ENCODE data around the gene GPR32. TPM values are rescaled to one million over a fixed set of nuclear protein-coding genes. Genes with fewer than 3 reads are reported as not detected.
"Not testable (repeated sequence)": the region's sequence is repeated elsewhere in the genome, so short reads cannot be mapped to it uniquely, and the experiment has no call there.

Gene GPR32
- total and polyA plus RNA-seq, 2 of the 8 experiments (the other 6 are each of a cell fraction or from before 2014, with no cell fraction given): not detected

DNA sequence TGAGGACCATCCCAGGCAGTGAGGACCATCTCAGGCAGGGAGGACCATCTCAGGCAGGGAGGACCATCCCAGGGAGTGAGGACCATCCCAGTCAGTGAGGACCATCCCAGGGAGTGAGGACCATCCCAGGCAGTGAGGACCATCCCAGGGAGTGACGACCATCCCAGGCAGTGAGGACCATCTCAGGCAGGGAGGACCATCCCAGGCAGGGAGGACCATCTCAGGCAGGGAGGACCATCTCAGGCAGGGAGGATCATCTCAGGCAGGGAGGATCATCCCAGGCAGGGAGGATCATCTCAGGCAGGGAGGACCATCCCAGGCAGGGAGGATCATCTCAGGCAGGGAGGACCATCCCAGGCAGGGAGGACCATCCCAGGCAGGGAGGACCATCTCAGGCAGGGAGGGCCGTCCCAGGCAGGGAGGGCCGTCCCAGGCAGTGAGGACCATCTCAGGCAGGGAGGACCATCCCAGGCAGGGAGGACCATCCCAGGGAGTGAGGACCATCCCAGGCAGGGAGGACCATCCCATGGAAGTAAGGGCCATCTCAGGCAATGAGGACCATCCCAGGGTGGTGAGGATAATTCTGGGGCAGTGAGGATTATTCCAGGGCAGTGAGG is 41.5 kb downstream of the GPR32 start:
- H2BK5ac ChIP-seq (ENCODE audit: low read depth, low read length); DNase-seq (ENCODE audit: low read depth in 1 of 2, low spot score in 2 of 2); H3K27ac ChIP-seq (ENCODE audit: low read depth, low read length); H4K8ac ChIP-seq (ENCODE audit: extremely low read depth, insufficient read depth, low read length); H2BK12ac ChIP-seq (ENCODE audit: low read depth, low read length); H3K18ac ChIP-seq (ENCODE audit: extremely low read depth, low read length); H2BK120ac ChIP-seq (replicated peaks; ENCODE audit: low read depth, low read length); H3K9ac ChIP-seq (replicated peaks in 1 of 4; ENCODE audit: extremely low read depth in 1 of 4, low read depth in 3 of 4, low read length in 3 of 4); H4K91ac ChIP-seq (replicated peaks; ENCODE audit: insufficient read length, low read length); H3K56ac ChIP-seq (replicated peaks; ENCODE audit: insufficient read length, low read depth, low read length); H3K79me2 ChIP-seq (ENCODE audit: control insufficient read depth in 1 of 2, insufficient read depth in 2 of 2, low read length in 2 of 2); CTCF ChIA-PET (ENCODE audit: partially characterized antibody); H3K4me2 ChIP-seq (ENCODE audit: insufficient read depth in 1 of 2, low read depth in 2 of 2, low read length in 2 of 2); H3K27me3 ChIP-seq (replicated peaks in 1 of 4; ENCODE audit: control insufficient read depth in 3 of 4, extremely low read depth in 1 of 4, insufficient read depth in 3 of 4, low read length in 3 of 4); H4K20me1 ChIP-seq (replicated peaks in 1 of 2; ENCODE audit: control insufficient read depth in 1 of 2, insufficient read depth in 2 of 2, low read length in 2 of 2); H3K36me3 ChIP-seq (ENCODE audit: control insufficient read depth in 2 of 4, insufficient read depth in 4 of 4, low read length in 3 of 4); H3K23ac ChIP-seq (ENCODE audit: insufficient read length); H2BK15ac ChIP-seq (ENCODE audit: low read length); H3K4ac ChIP-seq (replicated peaks; ENCODE audit: insufficient read length, low read depth, low read length); H3K4me1 ChIP-seq (replicated peaks in 1 of 4; ENCODE audit: control insufficient read depth in 3 of 4, insufficient read depth in 4 of 4, low read length in 3 of 4); H4K5ac ChIP-seq (ENCODE audit: insufficient read length, low read depth, low read length); H3K4me3 ChIP-seq (ENCODE audit: extremely low read depth in 1 of 4, insufficient read depth in 2 of 4, low read depth in 3 of 4, low read length in 4 of 4); FAIRE-seq; H3K14ac ChIP-seq (ENCODE audit: insufficient read length); H2AFZ ChIP-seq (ENCODE audit: low read length); H3K9me3 ChIP-seq (ENCODE audit: insufficient read depth in 2 of 2, low read depth in 1 of 2, low read length in 1 of 2); H2BK20ac ChIP-seq (ENCODE audit: low read length); H3K79me1 ChIP-seq (ENCODE audit: low read depth, low read length): not testable (repeated sequence)
- POLR2A ChIA-PET (ENCODE audit: partially characterized antibody): interaction anchor here (1.0 to 14.4 kb wide), 3 partner anchors 10 to 13 kb away, joined by 3 to 275 read pairs (median 4); no protein-coding TSS in a partner anchor
- H2AK5ac ChIP-seq (ENCODE audit: low read depth, low read length): peak overlapping the region; percentile 25; the same call in 1 of the 2 replicates
- WGBS, 2 experiments (ENCODE audit: extremely low coverage in 1 of 2, insufficient coverage in 1 of 2, insufficient read length in 1 of 2, insufficient replicate concordance in 2 of 2, low coverage in 1 of 2, low lambda C conversion rate in 2 of 2, missing lambda C conversion rate in 1 of 2): 71% methylated on average over 3 of the region's 3 CpGs; no CpG with 5 or more reads in 1 of the 2 experiments
- H3K23me2 ChIP-seq (ENCODE audit: low read depth, low read length): peaks cover 17% of the 10 kb centered on the region; the same call in 1 of the 2 replicates
